ENCODE measurements around the gene RRAS2.

The RRAS2 gene

GRCh38 chr11:14310679-14311078 lies 48.3 kb downstream of the RRAS2 start:
- Histone ChIP-seq H3K27ac (replicated peaks; ENCODE audit: low read length) (no peak overlapping the region), H3K9me3 (replicated peaks in 1 of 2; ENCODE audit: control insufficient read depth in 2 of 2, insufficient read depth in 1 of 2, low read depth in 1 of 2, low read length in 2 of 2) (no peaks in the 10 kb centered on the region), H2BK5ac (ENCODE audit: low read length) (no peak overlapping the region), H2AK5ac (ENCODE audit: low read depth, low read length) (no peak overlapping the region), H3K14ac (ENCODE audit: low read length) (no peak overlapping the region), H3K4me1 (ENCODE audit: control insufficient read depth in 2 of 2, insufficient read depth in 1 of 2, low read depth in 1 of 2, low read length in 2 of 2) (peaks cover 4 to 5% of the 10 kb centered on the region in 2 donors), H3K79me1 (ENCODE audit: low read depth, low read length) (peaks cover 2% of the 10 kb centered on the region), H3K18ac (ENCODE audit: low read length) (no peak overlapping the region), H2BK120ac (ENCODE audit: low read depth, low read length) (no peak overlapping the region), H3K4me2 (ENCODE audit: insufficient read depth, low read length, poor library complexity, severe bottlenecking) (no peak overlapping the region), H3K36me3 (replicated peaks in 1 of 2; ENCODE audit: control insufficient read depth in 2 of 2, insufficient read depth in 2 of 2, low read length in 2 of 2) (no peaks in the 10 kb centered on the region), H3K9ac (ENCODE audit: low read depth, low read length, poor library complexity) (no peak overlapping the region), H2AFZ (ENCODE audit: low read length) (no peak overlapping the region), H3K27me3 (ENCODE audit: control insufficient read depth in 3 of 3, insufficient read depth in 3 of 3, low read depth in 1 of 3, low read length in 3 of 3) (no peaks in the 10 kb centered on the region), H3K4me3 (ENCODE audit: low read length in 2 of 2) (no peak overlapping the region), H2BK12ac (ENCODE audit: low read length) (no peak overlapping the region), H4K91ac (ENCODE audit: low read depth, low read length, poor library complexity) (no peak overlapping the region), H3K23ac (ENCODE audit: low read depth, low read length, poor library complexity) (no peak overlapping the region), H2BK15ac (ENCODE audit: low read length) (no peak overlapping the region), H4K8ac (ENCODE audit: low read depth, low read length) (no peak overlapping the region), H3K4ac (ENCODE audit: low read length) (no peak overlapping the region)
- no CpG with 5 or more reads among the region's 1 CpG for WGBS, 2 donors (ENCODE audit: extremely low coverage in 2 of 2, insufficient read length in 2 of 2, insufficient replicate concordance in 1 of 2)
- DNase-seq (ENCODE audit: low spot score): no peak

GRCh38 chr11:14309425-14310192 lies 49.4 kb downstream of the RRAS2 start:
- Histone ChIP-seq H3K23ac (ENCODE audit: low read depth, low read length, poor library complexity) (no peak overlapping the region), H3K27me3 (ENCODE audit: control insufficient read depth in 3 of 3, insufficient read depth in 3 of 3, low read depth in 1 of 3, low read length in 3 of 3) (no peaks in the 10 kb centered on the region), H3K18ac (ENCODE audit: low read length) (no peak overlapping the region), H3K4ac (ENCODE audit: low read length) (no peak overlapping the region), H3K4me1 (ENCODE audit: control insufficient read depth in 2 of 2, insufficient read depth in 1 of 2, low read depth in 1 of 2, low read length in 2 of 2) (peaks cover 5 to 6% of the 10 kb centered on the region in 2 donors), H2BK15ac (ENCODE audit: low read length) (no peak overlapping the region), H3K14ac (ENCODE audit: low read length) (no peak overlapping the region), H4K8ac (ENCODE audit: low read depth, low read length) (no peak overlapping the region), H2BK12ac (ENCODE audit: low read length) (no peak overlapping the region), H3K9me3 (replicated peaks in 1 of 2; ENCODE audit: control insufficient read depth in 2 of 2, insufficient read depth in 1 of 2, low read depth in 1 of 2, low read length in 2 of 2) (no peaks in the 10 kb centered on the region), H3K27ac (replicated peaks; ENCODE audit: low read length) (no peak overlapping the region), H3K9ac (ENCODE audit: low read depth, low read length, poor library complexity) (no peak overlapping the region), H2BK5ac (ENCODE audit: low read length) (no peak overlapping the region), H2BK120ac (ENCODE audit: low read depth, low read length) (no peak overlapping the region), H3K79me1 (ENCODE audit: low read depth, low read length) (peaks cover 2% of the 10 kb centered on the region), H3K36me3 (replicated peaks in 1 of 2; ENCODE audit: control insufficient read depth in 2 of 2, insufficient read depth in 2 of 2, low read length in 2 of 2) (no peaks in the 10 kb centered on the region), H2AFZ (ENCODE audit: low read length) (no peak overlapping the region), H3K4me3 (ENCODE audit: low read length in 2 of 2) (no peak overlapping the region), H3K4me2 (ENCODE audit: insufficient read depth, low read length, poor library complexity, severe bottlenecking) (no peak overlapping the region), H2AK5ac (ENCODE audit: low read depth, low read length) (no peak overlapping the region), H4K91ac (ENCODE audit: low read depth, low read length, poor library complexity) (no peak overlapping the region)
- no CpG with 5 or more reads among the region's 4 CpGs for WGBS, 2 donors (ENCODE audit: extremely low coverage in 2 of 2, insufficient read length in 2 of 2, insufficient replicate concordance in 1 of 2)
- no peak for DNase-seq (ENCODE audit: low spot score)

GRCh38 chr11:14308897-14309387 lies 50.0 kb downstream of the RRAS2 start:
- Histone ChIP-seq H3K79me1 (ENCODE audit: low read depth, low read length) (peaks cover 2% of the 10 kb centered on the region), H2BK120ac (ENCODE audit: low read depth, low read length) (no peak overlapping the region), H3K4me1 (ENCODE audit: control insufficient read depth in 2 of 2, insufficient read depth in 1 of 2, low read depth in 1 of 2, low read length in 2 of 2) (peaks cover 5 to 9% of the 10 kb centered on the region in 2 donors), H3K23ac (ENCODE audit: low read depth, low read length, poor library complexity) (no peak overlapping the region), H2BK5ac (ENCODE audit: low read length) (no peak overlapping the region), H2BK15ac (ENCODE audit: low read length) (no peak overlapping the region), H2AK5ac (ENCODE audit: low read depth, low read length) (no peak overlapping the region), H2AFZ (ENCODE audit: low read length) (no peak overlapping the region), H2BK12ac (ENCODE audit: low read length) (no peak overlapping the region), H3K4ac (ENCODE audit: low read length) (no peak overlapping the region), H3K4me2 (ENCODE audit: insufficient read depth, low read length, poor library complexity, severe bottlenecking) (no peak overlapping the region), H4K8ac (ENCODE audit: low read depth, low read length) (no peak overlapping the region), H4K91ac (ENCODE audit: low read depth, low read length, poor library complexity) (no peak overlapping the region), H3K36me3 (replicated peaks in 1 of 2; ENCODE audit: control insufficient read depth in 2 of 2, insufficient read depth in 2 of 2, low read length in 2 of 2) (no peaks in the 10 kb centered on the region), H3K27ac (replicated peaks; ENCODE audit: low read length) (no peak overlapping the region), H3K14ac (ENCODE audit: low read length) (no peak overlapping the region), H3K9me3 (replicated peaks in 1 of 2; ENCODE audit: control insufficient read depth in 2 of 2, insufficient read depth in 1 of 2, low read depth in 1 of 2, low read length in 2 of 2) (no peaks in the 10 kb centered on the region), H3K4me3 (ENCODE audit: low read length in 2 of 2) (no peak overlapping the region), H3K27me3 (ENCODE audit: control insufficient read depth in 3 of 3, insufficient read depth in 3 of 3, low read depth in 1 of 3, low read length in 3 of 3) (no peaks in the 10 kb centered on the region), H3K9ac (ENCODE audit: low read depth, low read length, poor library complexity) (no peak overlapping the region), H3K18ac (ENCODE audit: low read length) (no peak overlapping the region)
- DNase-seq (ENCODE audit: low spot score): no peak
- WGBS, 2 donors (ENCODE audit: extremely low coverage in 2 of 2, insufficient read length in 2 of 2, insufficient replicate concordance in 1 of 2): 100% methylated on average over 1 of the region's 1 CpG

GRCh38 chr11:14308114-14308896 lies 50.7 kb downstream of the RRAS2 start:
- no peak overlapping the region for H3K9ac ChIP-seq (ENCODE audit: low read depth, low read length, poor library complexity)
- H4K91ac ChIP-seq (ENCODE audit: low read depth, low read length, poor library complexity): no peak overlapping the region
- no CpG with 5 or more reads among the region's 5 CpGs for WGBS, 2 donors (ENCODE audit: extremely low coverage in 2 of 2, insufficient read length in 2 of 2, insufficient replicate concordance in 1 of 2)
- H3K4me2 ChIP-seq (ENCODE audit: insufficient read depth, low read length, poor library complexity, severe bottlenecking): no peak overlapping the region
- no peak overlapping the region for H2BK120ac ChIP-seq (ENCODE audit: low read depth, low read length)
- no peaks in the 10 kb centered on the region for H3K27me3 ChIP-seq (ENCODE audit: control insufficient read depth in 3 of 3, insufficient read depth in 3 of 3, low read depth in 1 of 3, low read length in 3 of 3)
- H2BK15ac ChIP-seq (ENCODE audit: low read length): no peak overlapping the region
- H3K18ac ChIP-seq (ENCODE audit: low read length): no peak overlapping the region
- H2BK12ac ChIP-seq (ENCODE audit: low read length): no peak overlapping the region
- H2AK5ac ChIP-seq (ENCODE audit: low read depth, low read length): no peak overlapping the region
- no peak overlapping the region for H3K4ac ChIP-seq (ENCODE audit: low read length)
- H3K9me3 ChIP-seq (replicated peaks in 1 of 2; ENCODE audit: control insufficient read depth in 2 of 2, insufficient read depth in 1 of 2, low read depth in 1 of 2, low read length in 2 of 2): no peaks in the 10 kb centered on the region
- H3K36me3 ChIP-seq (replicated peaks in 1 of 2; ENCODE audit: control insufficient read depth in 2 of 2, insufficient read depth in 2 of 2, low read length in 2 of 2): no peaks in the 10 kb centered on the region
- DNase-seq (ENCODE audit: low spot score): no peak
- no peak overlapping the region for H3K4me3 ChIP-seq (ENCODE audit: low read length in 2 of 2)
- H3K4me1 ChIP-seq (ENCODE audit: control insufficient read depth in 2 of 2, insufficient read depth in 1 of 2, low read depth in 1 of 2, low read length in 2 of 2): peaks cover 5 to 9% of the 10 kb centered on the region in 2 donors
- H2BK5ac ChIP-seq (ENCODE audit: low read length): no peak overlapping the region
- H2AFZ ChIP-seq (ENCODE audit: low read length): no peak overlapping the region
- H3K79me1 ChIP-seq (ENCODE audit: low read depth, low read length): peaks cover 2% of the 10 kb centered on the region
- no peak overlapping the region for H3K23ac ChIP-seq (ENCODE audit: low read depth, low read length, poor library complexity)
- no peak overlapping the region for H3K14ac ChIP-seq (ENCODE audit: low read length)
- no peak overlapping the region for H3K27ac ChIP-seq (replicated peaks; ENCODE audit: low read length)
- no peak overlapping the region for H4K8ac ChIP-seq (ENCODE audit: low read depth, low read length)

Measured in neuronal stem cell (in vitro differentiated cells).